Measurements from ENCODE around the gene RTL5.
"Not testable (repeated sequence)": the region's sequence is repeated elsewhere in the genome, so short reads cannot be mapped to it uniquely, and the experiment has no call there.

RTL5 gene

GRCh38 chrX:72131317-72132294 lies at the start of gene RTL5:
TSS of gene RTL5 (minus strand) at chrX:72131915.
- TF ChIP-seq CTCF (conservative IDR thresholded peaks at IDR 0.05; ENCODE audit: low read depth) = no peak
- H3K27ac ChIP-seq = no peak within 1 kb of the TSS
- CTCF ChIA-PET = interaction anchor here (0.6 to 1.4 kb wide), 2 partner anchors 113 to 585 kb away, joined by 3 to 4 read pairs; no protein-coding TSS in a partner anchor
- POLR2A ChIA-PET (ENCODE audit: low non-redundant PET) = no interaction called here
- DNase-seq (ENCODE audit: low spot score) = no peak

- ChIA-PET POLR2A (ENCODE audit: low non-redundant PET) (no interaction called here), CTCF (no interaction called here)
- TF ChIP-seq CTCF (conservative IDR thresholded peaks at IDR 0.05; ENCODE audit: low read depth) = no peak
- DNase-seq (ENCODE audit: low spot score) = no peak
- H3K27ac ChIP-seq = no peak overlapping the region
Observed at GRCh38 chrX:72180539-72180938, 48.8 kb upstream of the RTL5 start.

GRCh38 chrX:72176981-72177380 lies 45.3 kb upstream of the RTL5 start:
- DNase-seq (ENCODE audit: low spot score) = no peak
- ChIA-PET CTCF (interaction anchor here (1.1 kb wide), 1 partner anchor 51 kb away, joined by 3 read pairs; no protein-coding TSS in a partner anchor), POLR2A (ENCODE audit: low non-redundant PET) (no interaction called here)
- no peak for TF ChIP-seq CTCF (conservative IDR thresholded peaks at IDR 0.05; ENCODE audit: low read depth)
- no peak overlapping the region for H3K27ac ChIP-seq

GRCh38 chrX:72176289-72176688 lies 44.6 kb upstream of the RTL5 start:
- DNase-seq (ENCODE audit: low spot score); CTCF ChIA-PET; POLR2A ChIA-PET (ENCODE audit: low non-redundant PET); H3K27ac ChIP-seq: not testable (repeated sequence)

GRCh38 chrX:72169008-72169728 lies 37.5 kb upstream of the RTL5 start:
- no peak for TF ChIP-seq CTCF (conservative IDR thresholded peaks at IDR 0.05; ENCODE audit: low read depth)
- H3K27ac ChIP-seq = no peak overlapping the region
- ChIA-PET POLR2A (ENCODE audit: low non-redundant PET) (no interaction called here), CTCF (no interaction called here)
- no peak for DNase-seq (ENCODE audit: low spot score)

GRCh38 chrX:72165551-72165950 lies 33.8 kb upstream of the RTL5 start:
- TF ChIP-seq CTCF (conservative IDR thresholded peaks at IDR 0.05; ENCODE audit: low read depth) = no peak
- no peak overlapping the region for H3K27ac ChIP-seq
- ChIA-PET POLR2A (ENCODE audit: low non-redundant PET) (no interaction called here), CTCF (no interaction called here)
- DNase-seq (ENCODE audit: low spot score) = no peak

- no peak for DNase-seq (ENCODE audit: low spot score)
- ChIA-PET CTCF (no interaction called here), POLR2A (ENCODE audit: low non-redundant PET) (no interaction called here)
- H3K27ac ChIP-seq = no peak overlapping the region
- no peak for TF ChIP-seq CTCF (conservative IDR thresholded peaks at IDR 0.05; ENCODE audit: low read depth)
Observed at GRCh38 chrX:72159769-72160168, 28.1 kb upstream of the RTL5 start.
